Measurements from ENCODE around the gene CELF4. TPM values are rescaled to one million over a fixed set of nuclear protein-coding genes. Genes with fewer than 3 reads are reported as not detected.

Gene CELF4
- total RNA-seq, 1 donor from 2014 or later, result not detected

GRCh38 chr18:37328946-37329719, 236.5 kb downstream of the CELF4 start:
- intact Hi-C loops (cut with micrococcal nuclease), result no loop called here

GRCh38 chr18:37327063-37327577, 238.5 kb downstream of the CELF4 start:
- intact Hi-C loops (cut with micrococcal nuclease), result no loop called here

- intact Hi-C loops (cut with micrococcal nuclease), result no loop called here
Measured at GRCh38 chr18:37322492-37323035, 243.0 kb downstream of the CELF4 start.

- intact Hi-C loops (cut with micrococcal nuclease), result no loop called here
Measured at GRCh38 chr18:37321582-37322491, 243.8 kb downstream of the CELF4 start.

GRCh38 chr18:37320317-37320716, 245.3 kb downstream of the CELF4 start:
- intact Hi-C loops (cut with micrococcal nuclease), result no loop called here

GRCh38 chr18:37318360-37319355, 246.9 kb downstream of the CELF4 start:
- intact Hi-C loops (cut with micrococcal nuclease), result no loop called here

GRCh38 chr18:37317486-37317885, 248.1 kb downstream of the CELF4 start:
- intact Hi-C loops (cut with micrococcal nuclease), result no loop called here

- intact Hi-C loops (cut with micrococcal nuclease), result no loop called here
Measured at GRCh38 chr18:37316468-37316867, 249.1 kb downstream of the CELF4 start.

GRCh38 chr18:37315935-37316334, 249.7 kb downstream of the CELF4 start:
- intact Hi-C loops (cut with micrococcal nuclease), result no loop called here

GRCh38 chr18:37314534-37314933, 251.1 kb downstream of the CELF4 start:
- intact Hi-C loops (cut with micrococcal nuclease), result no loop called here

GRCh38 chr18:37313624-37314023, 252.0 kb downstream of the CELF4 start:
- intact Hi-C loops (cut with micrococcal nuclease), result no loop called here

GRCh38 chr18:37309861-37310260, 255.7 kb downstream of the CELF4 start:
- intact Hi-C loops (cut with micrococcal nuclease), result no loop called here

- intact Hi-C loops (cut with micrococcal nuclease), result no loop called here
Measured at GRCh38 chr18:37309059-37309458, 256.5 kb downstream of the CELF4 start.

- intact Hi-C loops (cut with micrococcal nuclease), result no loop called here
Measured at GRCh38 chr18:37307181-37307580, 258.4 kb downstream of the CELF4 start.

GRCh38 chr18:37306432-37306831, 259.2 kb downstream of the CELF4 start:
- intact Hi-C loops (cut with micrococcal nuclease), result no loop called here

GRCh38 chr18:37305066-37305465, 260.5 kb downstream of the CELF4 start:
- intact Hi-C loops (cut with micrococcal nuclease), result no loop called here

GRCh38 chr18:37304012-37304680, 261.5 kb downstream of the CELF4 start:
- intact Hi-C loops (cut with micrococcal nuclease), result no loop called here

- intact Hi-C loops (cut with micrococcal nuclease), result no loop called here
Measured at GRCh38 chr18:37303009-37303408, 262.6 kb downstream of the CELF4 start.

- intact Hi-C loops (cut with micrococcal nuclease), result no loop called here
Measured at GRCh38 chr18:37302519-37302918, 263.1 kb downstream of the CELF4 start.
